Stimulated activated CD8-positive, alpha-beta memory T cell treated with anti-CD3 and anti-CD28 coated beads, Interleukin-12 subunit alpha, Interleukin-12 subunit beta, amount 100 ng/mL, for 4 hours (primary cell): ENCODE results near the gene MAST3.
A peak's percentile ranks its signal among the peaks of the same experiment; 100 is the strongest.

Source experiments
- DNase-seq: peaks from one replicate; pipeline ENCODE4 v3.0.0-alpha.2; 2020; ENCODE audit warnings: low read depth

The MAST3 gene

DNA sequence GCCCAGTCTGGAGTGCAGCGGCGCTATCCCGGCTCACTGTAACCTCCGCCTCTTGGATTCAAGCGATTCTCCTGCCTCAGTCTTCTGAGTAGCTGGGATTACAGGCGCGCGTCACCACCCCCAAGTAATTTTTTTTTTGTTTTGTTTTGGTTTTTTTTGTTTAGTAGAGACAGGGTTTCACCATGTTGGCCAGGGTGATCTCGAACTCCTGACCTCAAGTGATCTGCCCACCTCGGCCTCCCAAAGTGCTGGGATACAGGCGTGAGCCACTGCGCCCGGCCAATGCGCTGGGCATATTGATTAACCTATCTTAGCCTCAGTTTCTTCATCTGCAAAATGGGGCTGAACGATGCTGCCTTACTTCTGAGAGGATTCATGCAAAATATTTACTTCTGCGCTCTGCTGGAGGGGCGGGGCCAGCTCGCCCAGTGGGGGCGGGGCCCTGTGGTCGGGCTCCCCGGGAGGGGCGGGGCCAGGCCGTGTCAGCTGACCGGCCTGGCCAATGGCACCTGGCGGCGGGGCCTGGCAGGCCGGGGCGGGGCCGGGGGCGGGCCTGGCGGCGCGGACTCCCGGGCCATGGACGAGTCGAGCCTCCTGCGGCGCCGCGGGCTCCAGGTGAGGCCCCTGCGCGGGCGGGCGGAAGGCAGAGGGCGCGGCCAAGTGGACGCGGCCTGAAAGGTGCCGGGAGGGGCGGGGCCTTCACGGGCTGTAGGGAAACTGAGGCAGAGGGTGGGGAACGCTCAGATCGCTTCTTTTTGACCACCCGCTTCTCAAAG, at the start of gene MAST3:
Gene MAST3 (plus strand): TSS at position 562 of the 776 bp plus-strand sequence. CDS start 15 bp downstream, at position 577.
- peak; percentile 87 for DNase-seq

DNA sequence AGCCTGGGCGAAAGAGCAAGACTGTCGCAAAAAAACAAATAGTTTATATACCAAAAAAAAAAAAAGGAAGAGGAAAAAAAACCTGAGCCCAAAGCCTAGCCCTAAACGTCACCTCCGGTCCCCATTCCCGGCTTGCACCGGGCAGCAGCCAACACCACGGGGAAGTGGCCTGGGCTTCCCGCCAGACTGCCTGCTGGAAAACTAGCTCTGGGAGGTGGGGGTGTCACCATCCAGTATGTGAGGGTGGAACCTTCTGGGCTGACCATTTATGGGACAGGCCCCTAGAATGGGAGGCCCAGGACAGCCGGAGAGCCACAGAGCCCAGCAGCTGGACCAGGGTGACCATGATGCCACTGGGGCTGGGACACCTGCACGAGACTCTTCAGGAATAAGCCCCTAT, 48.2 kb upstream of the MAST3 start:
- no peak for DNase-seq

DNA sequence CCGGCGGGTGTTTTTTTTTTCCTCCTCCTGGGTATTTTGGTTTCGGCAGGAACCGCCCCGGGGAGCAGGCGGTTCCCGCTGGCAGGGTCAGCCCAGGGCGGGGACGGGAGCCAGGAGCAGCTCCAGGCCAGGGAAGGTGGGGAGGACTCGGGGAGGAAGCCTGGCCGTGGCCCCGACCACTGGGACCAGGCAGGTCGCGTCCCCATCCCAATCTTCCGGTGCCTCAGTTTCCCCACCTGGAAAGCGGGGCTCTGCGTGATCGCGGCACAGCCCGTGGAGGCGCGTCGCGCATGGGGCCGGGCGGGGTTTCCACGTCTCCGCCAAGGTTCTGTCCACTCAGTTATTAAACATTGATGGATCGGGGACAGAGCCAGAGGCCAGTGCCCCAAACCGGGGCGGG, 45.7 kb upstream of the MAST3 start:
- DNase-seq = no peak

DNA sequence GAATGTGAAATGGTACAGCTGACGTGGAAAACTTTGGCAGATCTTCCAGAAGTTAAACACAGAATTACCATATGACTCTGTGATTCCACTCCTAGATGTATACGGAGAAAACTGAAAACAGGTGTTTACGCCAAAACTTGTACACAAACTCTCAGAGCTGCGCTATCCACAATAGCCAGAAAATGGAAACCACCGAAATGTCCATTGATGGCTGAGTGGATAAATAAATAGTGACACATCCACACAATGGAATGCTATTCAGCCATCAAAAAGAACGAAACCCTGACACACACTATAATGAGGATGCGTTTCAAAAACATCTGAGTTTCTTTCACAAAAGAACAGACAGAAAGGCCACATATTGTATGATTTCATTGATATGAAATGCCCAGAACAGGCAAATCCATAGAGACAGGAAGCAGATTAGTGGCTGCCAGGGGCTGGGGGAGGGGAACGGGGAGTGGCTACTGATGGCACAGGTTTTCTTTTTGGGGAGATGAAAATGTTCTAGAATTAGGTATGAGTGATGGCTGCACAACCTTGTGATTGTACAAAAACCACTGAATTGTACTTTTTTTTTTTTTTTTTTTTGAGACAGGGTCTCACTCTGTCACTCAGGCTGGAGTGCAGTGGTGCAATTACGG, 43.9 kb upstream of the MAST3 start:
- DNase-seq = no peak

DNA sequence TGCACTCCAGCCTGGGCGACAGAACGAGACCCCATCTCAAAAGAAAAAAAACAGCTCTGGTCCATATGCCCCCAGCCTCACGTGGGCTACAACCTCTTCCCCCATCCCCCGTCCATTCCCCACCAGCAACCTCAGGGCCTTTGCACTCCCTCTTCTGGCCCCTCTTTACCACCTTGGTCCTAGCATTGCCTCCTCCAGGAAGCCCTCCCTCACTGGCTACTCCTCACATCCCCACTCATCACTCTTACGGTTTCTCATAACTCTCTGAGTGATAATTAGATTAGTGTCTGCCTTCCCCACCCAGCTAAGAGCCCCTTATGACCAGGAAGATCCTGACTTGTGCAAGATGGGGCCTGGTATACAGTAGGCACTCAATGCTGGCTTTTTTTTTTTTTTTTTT, 41.6 kb upstream of the MAST3 start:
- no peak for DNase-seq

DNA sequence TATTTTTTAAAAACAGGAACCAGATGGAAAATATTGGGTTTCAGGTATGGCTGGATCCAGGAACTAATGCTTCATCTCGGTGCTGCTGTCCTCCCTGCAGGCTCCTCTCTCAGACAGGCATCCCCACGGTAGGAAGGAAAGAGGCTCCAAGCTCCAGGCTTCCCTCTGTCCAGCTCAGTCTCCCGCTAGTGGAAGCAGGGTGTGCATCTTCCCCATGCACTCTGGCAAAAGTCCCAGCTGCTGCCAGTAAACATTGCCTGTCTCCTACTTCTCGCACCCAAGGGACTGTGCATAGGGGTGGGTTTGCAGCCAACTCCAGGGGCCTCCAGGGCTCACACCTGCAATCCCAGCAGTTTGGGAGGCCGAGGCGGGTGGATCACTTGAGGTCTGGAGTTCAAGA, 40.0 kb upstream of the MAST3 start:
- DNase-seq = no peak

DNA sequence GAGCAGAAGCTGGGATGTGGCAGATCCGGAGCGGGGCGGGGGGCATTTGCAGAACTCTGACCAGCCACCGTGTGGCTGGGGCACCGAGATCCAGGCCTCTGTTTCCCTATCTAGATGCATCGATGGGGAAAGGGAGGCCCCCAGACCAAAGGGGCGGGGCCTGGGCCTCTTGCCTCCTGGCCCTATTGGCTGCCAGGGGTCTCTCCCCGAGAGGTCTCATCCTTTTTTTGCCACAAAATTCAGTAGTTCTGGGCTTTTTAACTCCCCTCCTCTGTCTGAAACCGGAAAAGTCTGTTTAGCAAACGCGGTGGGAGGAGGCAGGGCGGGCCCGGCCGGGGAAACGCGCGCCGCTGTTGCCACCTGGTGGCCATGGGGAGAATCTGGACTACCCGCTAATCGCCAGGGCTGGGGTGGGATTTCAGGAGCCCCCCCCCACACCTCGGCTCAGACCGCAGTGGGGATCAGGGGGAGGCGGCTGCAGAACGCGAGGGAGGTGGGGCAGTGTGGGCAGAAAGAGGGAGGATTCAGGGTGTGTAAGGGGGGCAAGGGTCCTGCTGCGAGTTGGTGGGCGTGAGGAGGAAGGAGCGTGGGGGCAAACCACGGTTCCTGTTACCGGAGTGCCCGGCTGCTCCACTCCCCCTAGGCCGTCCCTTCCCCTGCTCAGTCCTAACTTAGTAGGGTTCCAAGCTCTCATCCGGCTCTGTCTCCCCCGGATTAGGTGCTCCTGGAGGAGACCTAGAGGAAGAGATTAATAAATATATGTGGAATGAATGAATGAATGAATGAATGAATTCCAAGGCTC, 39.2 kb upstream of the MAST3 start:
- peak; percentile 68 for DNase-seq

DNA sequence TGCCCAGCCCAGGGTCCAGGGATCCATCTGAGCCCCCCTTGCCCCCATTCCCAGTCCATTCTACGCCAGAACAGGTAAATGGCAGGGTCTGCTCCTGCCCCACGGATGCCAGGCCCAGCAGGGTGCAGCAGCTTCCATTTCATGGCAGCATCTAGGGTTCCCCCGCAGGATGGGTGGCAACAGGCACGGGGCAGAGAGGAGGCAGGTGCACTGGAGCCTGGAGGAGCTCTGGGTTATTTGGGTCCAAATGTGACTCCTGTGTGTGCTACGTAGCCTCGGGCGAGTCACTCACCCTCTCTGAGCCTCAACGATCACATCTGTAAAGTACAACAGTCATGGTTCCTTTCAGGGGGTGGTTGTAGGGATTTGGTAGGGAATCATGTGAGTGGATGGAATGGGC, 38.3 kb upstream of the MAST3 start:
- no peak for DNase-seq

DNA sequence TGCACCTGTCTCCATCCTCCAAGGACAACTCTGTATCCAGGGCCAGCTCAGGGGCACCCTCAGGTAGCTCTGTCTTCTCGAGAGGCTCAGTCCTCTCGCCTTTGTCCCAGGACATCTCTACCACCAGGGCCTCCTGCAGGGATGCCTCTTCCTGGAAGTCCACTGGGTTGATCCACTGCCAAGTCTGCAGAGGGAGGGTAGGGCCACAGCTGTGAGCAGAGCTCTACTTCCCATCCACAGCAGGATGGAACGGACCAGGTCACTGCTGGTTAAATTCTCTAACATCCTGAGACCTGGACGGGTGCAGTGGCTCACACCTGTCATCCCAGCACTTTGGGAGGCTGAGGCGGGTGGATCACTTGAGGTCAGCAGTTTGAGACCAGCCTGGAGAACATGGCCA, 37.7 kb upstream of the MAST3 start:
- DNase-seq = no peak

GRCh38 chr19:18060472-18060871, 37.1 kb upstream of the MAST3 start:
- DNase-seq = no peak

DNA sequence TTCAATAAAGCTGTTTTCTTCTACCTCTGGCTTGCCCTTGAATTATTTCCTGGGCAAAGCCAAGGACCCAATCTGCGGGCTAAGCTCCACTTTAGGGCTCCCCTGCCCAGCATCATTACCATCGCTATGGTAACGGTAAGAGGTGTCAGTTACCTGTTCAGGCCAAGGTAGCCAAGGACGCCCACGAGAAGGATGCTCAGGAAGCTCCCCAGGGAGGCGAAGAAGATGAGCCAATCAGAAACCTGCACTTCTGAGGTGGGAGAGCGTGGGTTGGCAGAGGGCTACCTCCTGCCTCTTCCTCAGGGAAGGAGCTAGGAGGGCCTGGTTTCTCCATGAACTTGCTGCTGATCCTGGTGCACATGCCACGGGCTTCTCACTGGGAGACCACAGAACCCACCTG, 35.5 kb upstream of the MAST3 start:
- no peak for DNase-seq

DNA sequence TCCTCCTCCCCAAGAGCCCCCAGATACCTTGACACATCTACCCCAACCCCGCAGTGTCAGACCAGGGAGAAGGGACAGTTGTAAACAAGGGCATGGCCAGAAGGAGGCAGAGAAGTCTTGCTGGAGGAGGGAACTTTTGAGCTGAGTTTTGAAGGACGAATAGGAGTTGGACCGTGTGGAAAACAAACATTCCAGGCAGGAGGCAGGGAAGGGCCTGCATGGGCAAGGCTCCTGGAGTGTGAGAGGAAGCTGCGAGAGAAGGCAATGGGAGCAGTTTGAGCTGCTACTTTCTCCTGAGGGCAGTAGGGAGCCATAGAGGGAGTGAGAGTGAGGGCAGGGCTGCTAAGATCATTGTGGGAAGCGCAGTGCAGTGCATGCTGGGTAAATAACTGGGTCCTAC, 34.1 kb upstream of the MAST3 start:
- DNase-seq = no peak

DNA sequence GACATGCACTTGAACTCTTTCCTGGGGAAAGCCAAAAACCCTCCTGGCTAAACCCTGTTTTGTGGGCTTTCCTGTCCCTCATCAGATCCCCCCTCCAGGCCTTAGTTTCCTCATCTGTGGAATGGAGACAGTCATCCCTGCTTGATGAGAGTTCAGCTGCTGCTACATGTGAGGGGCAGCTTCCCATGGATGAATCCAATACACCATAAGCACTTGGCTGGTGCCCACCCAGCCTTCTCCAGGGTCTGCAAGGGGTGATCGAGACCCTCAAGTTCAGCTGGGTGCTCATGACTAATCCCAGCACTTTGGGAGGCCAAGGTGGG, 32.4 kb upstream of the MAST3 start:
- no peak for DNase-seq

DNA sequence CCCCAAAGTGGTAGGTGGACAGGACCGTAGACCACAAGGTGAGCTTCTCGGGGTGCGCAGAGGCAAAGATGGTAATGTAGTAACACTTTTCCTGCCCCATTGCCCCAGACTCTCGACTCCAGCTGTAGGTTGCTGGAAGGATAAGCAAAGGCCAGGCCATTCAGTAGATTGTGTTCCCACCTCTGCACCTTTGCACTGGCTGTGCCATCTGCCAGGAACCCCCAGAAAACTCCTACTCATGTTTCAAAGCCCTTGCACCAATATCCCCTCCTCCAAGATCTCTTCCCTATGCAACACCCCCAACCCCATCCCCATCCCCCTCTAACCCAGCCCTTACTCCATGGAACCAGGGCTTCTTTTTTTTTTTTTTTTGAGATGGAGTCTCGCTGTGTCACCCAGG, 29.2 kb upstream of the MAST3 start:
- no peak for DNase-seq

DNA sequence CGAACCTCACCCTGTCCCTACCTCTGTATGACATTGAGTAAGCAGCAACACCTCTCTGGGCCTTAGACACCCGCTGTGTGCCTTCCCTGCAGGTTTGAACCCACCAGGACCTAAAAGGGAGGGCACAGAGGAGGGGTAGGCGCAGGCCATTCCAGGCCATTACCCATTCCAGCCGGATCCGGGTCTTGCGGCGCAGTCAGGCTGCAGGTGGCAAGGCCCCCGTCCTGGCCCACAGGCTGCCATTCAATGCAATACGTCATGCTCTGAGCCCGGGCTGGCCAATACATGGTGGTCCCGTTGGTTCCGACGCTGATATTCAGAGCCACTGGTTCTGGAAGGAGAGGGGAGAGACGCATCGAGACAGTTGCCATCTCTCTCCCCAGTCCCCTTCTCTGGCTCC, 28.2 kb upstream of the MAST3 start:
- DNase-seq = no peak

DNA sequence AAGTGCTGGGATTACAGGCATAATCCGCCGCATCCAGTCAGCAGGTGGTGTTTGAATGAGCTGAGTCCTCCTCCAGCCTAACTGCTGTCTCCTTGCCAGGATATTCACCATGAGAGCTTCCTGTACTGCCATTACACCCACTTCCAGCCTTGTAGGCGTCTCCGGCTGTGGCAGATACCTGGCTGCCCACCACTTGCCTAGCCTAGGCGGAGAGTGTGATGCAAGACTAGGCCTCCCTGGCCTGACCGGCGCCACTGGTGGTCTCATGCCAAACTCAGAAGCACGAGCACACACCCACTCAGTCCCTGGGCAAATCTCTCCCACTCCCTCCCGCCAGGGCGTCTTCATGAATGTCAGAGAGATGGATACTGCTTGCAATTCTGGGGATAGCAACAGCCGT, 27.4 kb upstream of the MAST3 start:
- no peak for DNase-seq

DNA sequence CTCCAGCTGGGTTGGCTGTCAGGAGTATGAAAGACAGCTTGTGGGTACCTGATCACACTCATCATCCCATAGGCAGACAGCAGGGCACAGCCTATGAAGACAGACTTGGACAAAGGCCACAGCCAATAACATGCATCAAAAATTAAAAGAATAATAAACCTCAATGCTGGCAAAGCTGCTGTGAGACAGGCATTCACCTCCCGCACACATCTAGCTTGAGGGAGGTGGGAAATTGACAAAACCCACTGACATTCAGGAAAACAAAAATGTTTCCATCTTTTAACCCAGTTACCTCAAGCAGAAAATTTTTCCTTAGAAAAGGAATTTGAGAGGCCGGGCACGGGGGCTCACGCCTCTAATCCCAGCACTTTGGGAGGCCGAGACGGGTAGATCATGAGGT, 25.2 kb upstream of the MAST3 start:
- no peak for DNase-seq

GRCh38 chr19:18073197-18073596, 24.4 kb upstream of the MAST3 start:
- DNase-seq = no peak

- no peak for DNase-seq
Observed at GRCh38 chr19:18074192-18074591, 23.4 kb upstream of the MAST3 start.

GRCh38 chr19:18083929-18084684, 13.5 kb upstream of the MAST3 start:
- no peak for DNase-seq

DNA sequence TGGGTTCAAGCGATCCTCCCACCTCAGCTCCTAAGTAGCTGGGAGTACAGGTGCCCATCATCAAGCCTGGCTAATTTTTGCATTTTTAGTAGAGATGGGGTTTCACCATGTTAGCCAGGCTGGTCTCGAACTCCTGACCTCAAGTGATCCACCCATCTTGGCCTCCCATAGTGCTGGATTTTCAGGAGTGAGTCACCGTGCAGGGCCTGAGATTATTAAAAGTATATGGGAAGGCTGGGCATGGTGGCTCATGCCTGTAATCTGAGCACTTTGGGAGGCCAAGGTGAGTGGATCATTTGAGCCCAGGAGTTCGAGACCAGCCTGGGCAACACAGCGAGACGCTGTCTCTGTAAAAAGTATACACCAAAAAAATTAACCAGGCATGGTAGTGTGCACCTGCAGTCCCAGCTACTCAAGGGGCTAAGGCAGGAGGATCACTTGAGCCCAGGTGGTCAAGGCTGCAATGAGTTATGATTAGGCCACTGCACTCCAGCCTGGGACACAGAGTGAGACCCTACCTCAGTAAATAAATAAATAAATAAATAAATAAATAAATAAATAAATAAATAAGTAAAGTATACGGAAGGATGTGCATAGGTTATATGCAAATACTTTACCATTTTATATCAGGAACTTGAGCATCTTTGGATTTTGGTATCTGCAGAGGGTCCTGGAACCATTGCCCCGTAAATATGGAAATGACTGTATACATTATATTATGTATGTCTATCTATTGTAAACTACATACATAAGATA, 11.7 kb upstream of the MAST3 start:
- DNase-seq = no peak
